HepG2 (cell line): Measurements from ENCODE around the gene BZW1. TPM values are rescaled to one million over a fixed set of nuclear protein-coding genes. Genes with fewer than 3 reads are reported as not detected.

Experiments
- ATAC-seq: fragments of 200-7000 bp; cut with Tn5 transposase; 3 replicates; pipeline ENCODE4 v1.9.1; 2020; ENCODE audit warnings: mild to moderate bottlenecking, moderate library complexity
- BruUV-seq: library from RNA; stranded (reverse); fragments of 400-500 nt; replicated peaks from 2 replicates; lab custom pipeline; 2021; lab: Mats Ljungman, UMichigan
- CTCF ChIA-PET: fragments of 300-600 bp; formaldehyde crosslinking; extraction: SDS; loops from one replicate; lab custom pipeline; 2021; ENCODE audit warnings: low total read pairs, inconsistent platforms, low intra/inter-chr PET ratio; lab: Yijun Ruan, JAX
- POLR2A ChIA-PET: fragments of 350-600 bp; sonication (Branson Sonifier 250); formaldehyde crosslinking; loops from one replicate; lab custom pipeline; 2020; ENCODE audit warnings: antibody characterized with exemption, inconsistent platforms; lab: Yijun Ruan, JAX
- DNase-seq: peaks from one replicate; pipeline ENCODE4 v3.0.0-alpha.2; 2015; ENCODE audit warnings: low spot score
- FAIRE-seq: peaks from 3 replicates; lab custom pipeline; 2011; peaks lifted over from hg19 to GRCh38; lab: Jason Lieb, UNC
- H2AFZ ChIP-seq: one replicate; pipeline ENCODE4 v1.6.1; 2011; ENCODE audit warnings: low read length, inconsistent platforms
- H3K27ac ChIP-seq: fragments of 300-600 bp; 3 replicates; pipeline ENCODE4 v1.8.0; 2011; ENCODE audit warnings: mixed run types, mild to moderate bottlenecking, mixed read lengths, low read length, inconsistent platforms; ENCODE audit not compliant: insufficient read depth; ENCODE audit errors: extremely low read length
- H3K27me3 ChIP-seq, 2 experiments: fragments of 200-600 bp in 1 of 2; 2 replicates in 1 of 2; 3 replicates in 1 of 2; pipeline versions ENCODE4 v1.6.0 to v1.8.0; 2011; ENCODE audit warnings: low read length in 2 of 2, mild to moderate bottlenecking in 2 of 2, moderate library complexity in 2 of 2, inconsistent platforms in 1 of 2; ENCODE audit not compliant: insufficient read depth in 2 of 2, control insufficient read depth in 1 of 2
- H3K36me3 ChIP-seq, 2 experiments: fragments of 200-600 bp in 1 of 2; replicated peaks in 1 of 2; 2 replicates in 1 of 2; 3 replicates in 1 of 2; pipeline versions ENCODE4 v1.5.1 to v1.8.0; 2011; ENCODE audit warnings: low read length in 2 of 2, inconsistent platforms in 1 of 2; ENCODE audit not compliant: insufficient read depth in 2 of 2, control insufficient read depth in 1 of 2
- H3K4me1 ChIP-seq: 2 replicates; pipeline ENCODE4 v1.5.1; 2012; ENCODE audit warnings: low read length, inconsistent platforms; ENCODE audit not compliant: insufficient read depth
- H3K4me2 ChIP-seq: 2 replicates; pipeline ENCODE4 v1.6.0; 2011; ENCODE audit warnings: low read depth, low read length, inconsistent platforms
- H3K4me3 ChIP-seq, 3 experiments: fragments of 200-600 bp in 1 of 3; sonication (generic), shearing (Covaris generic) in 1 of 3; replicated peaks in 1 of 3; 2 replicates each; pipeline ENCODE4 v1.5.1; 2011 to 2016; ENCODE audit warnings: low read length in 3 of 3, inconsistent platforms in 2 of 3, low read depth in 2 of 3, mild to moderate bottlenecking in 2 of 3, control low read depth in 1 of 3, mixed read lengths in 1 of 3; ENCODE audit not compliant: insufficient read depth in 1 of 3
- H3K79me2 ChIP-seq: one replicate; pipeline ENCODE4 v1.6.1; 2011; ENCODE audit warnings: low read length, inconsistent platforms; ENCODE audit not compliant: insufficient read depth
- H3K9ac ChIP-seq: 2 replicates; pipeline ENCODE4 v1.6.0; 2011; ENCODE audit warnings: mild to moderate bottlenecking, low read depth, low read length, inconsistent platforms; ENCODE audit not compliant: insufficient read depth
- H3K9me3 ChIP-seq: 2 replicates; pipeline ENCODE4 v1.5.1; 2012; ENCODE audit warnings: mild to moderate bottlenecking, low read length
- H4K20me1 ChIP-seq: 2 replicates; pipeline ENCODE4 v1.6.0; 2011; ENCODE audit warnings: inconsistent platforms, mild to moderate bottlenecking, low read length, moderate library complexity; ENCODE audit not compliant: insufficient read depth
- CENPT ChIP-seq: sonication (generic); formaldehyde crosslinking; IDR thresholded peaks from 2 replicates; pipeline ENCODE4 v1.8.0; 2022; ENCODE audit warnings: low read depth, mild to moderate bottlenecking, moderate library complexity, missing genetic modification reagents
- FOSL2 ChIP-seq: sonication (generic); formaldehyde crosslinking; IDR thresholded peaks from 2 replicates; pipeline ENCODE4 v1.4.0; 2020; ENCODE audit warnings: missing genetic modification reagents
- GATA4 ChIP-seq: sonication (generic); IDR thresholded peaks from 2 replicates; pipeline ENCODE4 v1.6.1; 2016; ENCODE audit warnings: antibody characterized with exemption, low read depth, borderline replicate concordance
- MAFK ChIP-seq, 2 experiments: IDR thresholded peaks in 1 of 2; conservative IDR thresholded peaks in 1 of 2; 2 replicates each; pipeline ENCODE4 v1.6.1; 2011; ENCODE audit warnings: improper control_type of control experiment in 2 of 2, low read length in 2 of 2
- MBNL3 ChIP-seq: fragments of 250-450 bp; sonication (Bioruptor Pico); conservative IDR thresholded peaks from 2 replicates; pipeline ENCODE4 v1.8.0; 2022; ENCODE audit warnings: mild to moderate bottlenecking, inconsistent platforms
- MXD4 ChIP-seq: IDR thresholded peaks from 2 replicates; pipeline ENCODE4 v1.6.1; 2016; ENCODE audit warnings: mild to moderate bottlenecking, missing biosample characterization, missing genetic modification reagents
- SIN3A ChIP-seq: IDR thresholded peaks from 2 replicates; pipeline ENCODE4 v1.6.1; 2011; ENCODE audit warnings: low read depth, mild to moderate bottlenecking, control low read depth, low read length, borderline replicate concordance
- ZFP90 ChIP-seq: sonication (generic); formaldehyde crosslinking; IDR thresholded peaks from 2 replicates; pipeline ENCODE4 v1.8.0; 2022; ENCODE audit warnings: missing genetic modification reagents, mild to moderate bottlenecking, inconsistent platforms, borderline replicate concordance
- ZNF550 ChIP-seq: sonication (generic); formaldehyde crosslinking; IDR thresholded peaks from 2 replicates; pipeline ENCODE4 v1.4.0; 2020; ENCODE audit warnings: mild to moderate bottlenecking, missing genetic modification reagents, borderline replicate concordance
- ZNF672 ChIP-seq: sonication (generic); formaldehyde crosslinking; IDR thresholded peaks from 2 replicates; pipeline ENCODE4 v1.8.1; 2022; ENCODE audit warnings: missing genetic modification reagents
- ZNF674 ChIP-seq: sonication (generic); formaldehyde crosslinking; IDR thresholded peaks from 2 replicates; pipeline ENCODE4 v1.5.0; 2020; ENCODE audit warnings: low read depth, mild to moderate bottlenecking, missing genetic modification reagents
- WGBS: methylation state at CpG from one replicate; pipeline ENCODE4 v1.1.6; 2017; ENCODE audit warnings: low lambda C conversion rate; 5-methylcytosine and 5-hydroxymethylcytosine counted together
- in situ Hi-C: cut with HindIII; loops from 2 replicates; pipeline ENCODE4 v1.10.0; 2017; ENCODE audit warnings: low pct_unique_long_range_greater_than_20kb; ENCODE audit not compliant: extremely low pct_ligation_motif_present
- intact Hi-C: fragments of 100-400 bp; cut with micrococcal nuclease; formaldehyde crosslinking; loops from one replicate; pipeline ENCODE4 v1.10.0; 2022; ENCODE audit not compliant: unreplicated experiment
- polyA plus RNA-seq, 8 experiments: library from polyadenylated mRNA; depleted of rRNA in 3 of 8; stranded (reverse) in 7 of 8; unstranded in 1 of 8; fragments of >200 nt; fragmentation: Illumina TruSeq in 4 of 8; extraction: Trizol in 4 of 8; gene quantifications; 2 replicates each; pipeline versions ENCODE4 v1.2.1 to v1.2.3, GENCODE V29; 2011 to 2016; ENCODE audit warnings: low read depth in 4 of 8, missing spikeins in 1 of 8, mixed read lengths in 1 of 8; ENCODE audit not compliant: insufficient read depth in 1 of 8
- total RNA-seq, 5 experiments: library from RNA; depleted of rRNA; stranded (reverse); fragments of >200 nt; fragmentation: Illumina TruSeq; extraction: Trizol; gene quantifications; 2 replicates each; pipeline ENCODE4 v1.2.3, GENCODE V29; 2016; ENCODE audit warnings: low read depth in 1 of 5
- TF ChIP-seq, protein P1 (sequence below): sonication (generic); formaldehyde crosslinking; IDR thresholded peaks from 2 replicates; pipeline ENCODE4 v1.9.0; 2021; ENCODE audit warnings: missing genetic modification reagents, borderline replicate concordance
- TF ChIP-seq, protein P2 (sequence below): sonication (generic); formaldehyde crosslinking; conservative IDR thresholded peaks from 2 replicates; pipeline ENCODE4 v1.4.0; 2020; ENCODE audit warnings: missing genetic modification reagents

Gene BZW1
- total and polyA plus RNA-seq, 2 of the 13 experiments (the other 11 are each of a cell fraction or from before 2014, with no cell fraction given) = 106 to 384 TPM

DNA sequence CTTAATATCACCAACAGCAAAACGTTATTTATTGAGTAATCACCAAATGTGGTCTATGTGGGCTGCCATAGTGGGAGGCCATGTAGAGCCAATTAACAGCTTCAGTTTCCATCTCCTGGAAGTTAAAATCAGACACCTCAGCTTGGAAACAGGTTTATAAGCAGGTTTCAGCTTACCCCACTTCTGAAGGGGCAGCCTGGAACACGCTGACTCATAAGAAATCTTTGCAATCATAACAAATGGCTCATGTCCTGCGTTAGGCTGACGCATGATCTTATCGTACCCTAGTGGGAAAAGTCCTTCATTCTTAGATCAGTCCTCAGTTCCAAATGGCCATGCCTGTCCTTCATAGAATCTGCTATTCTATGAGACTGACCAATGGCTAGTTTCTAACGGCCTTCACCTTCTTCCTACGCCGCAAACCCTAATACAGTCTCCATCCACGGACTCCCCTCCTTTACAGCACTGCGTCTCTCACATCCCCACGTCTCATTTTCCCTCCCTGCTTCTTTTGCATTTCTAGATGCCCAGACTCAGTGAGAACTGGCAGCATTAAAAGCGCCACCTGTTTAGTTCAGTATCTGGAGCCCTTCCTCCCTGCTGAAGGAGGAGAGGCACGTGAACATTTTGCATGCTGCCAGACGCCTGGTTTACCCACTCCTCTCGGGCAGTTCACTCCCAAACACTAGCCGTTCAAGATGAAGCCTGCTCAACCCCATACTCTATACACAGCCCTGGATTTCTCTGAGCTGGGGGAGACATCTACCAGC is 24.2 kb upstream of the BZW1 start:
- Histone ChIP-seq H3K4me2 (no peak overlapping the region), H3K9me3 (no peaks in the 10 kb centered on the region)
- no peak for FAIRE-seq
- TF ChIP-seq GATA4 = no peak
- TF ChIP-seq FOSL2 (CRISPR knock-in tag) = peak; percentile 15; the same call in 1 of the 2 replicates
- 0 out of 4 replicates have a peak, but pooled peaks have one; percentile 15 to 25 for TF ChIP-seq MAFK (conservative IDR thresholded peaks at IDR 0.05 in 1 of 2, IDR thresholded peaks at IDR 0.05 in 1 of 2; ENCODE audit: low read length in 2 of 2)
- TF ChIP-seq, all 625 proteins: peak for 2
- no peak overlapping the region for H3K9ac ChIP-seq
- intact Hi-C loops = no loop called here
- no peak for ATAC-seq
- no peaks in the 10 kb centered on the region for H3K79me2 ChIP-seq
- CTCF ChIA-PET = no interaction called here
- H2AFZ ChIP-seq = no peak overlapping the region
- peaks cover 8% of the 10 kb centered on the region for H3K4me1 ChIP-seq
- POLR2A ChIA-PET = no interaction called here
- H3K36me3 ChIP-seq = no peaks in the 10 kb centered on the region
- no peak overlapping the region for H3K27ac ChIP-seq
- H3K4me3 ChIP-seq = no peak overlapping the region
- in situ Hi-C loops = no loop called here
- WGBS = 55% methylated on average over 16 of the region's 16 CpGs
- no TSS peak for BruUV-seq
- H3K27me3 ChIP-seq = peaks cover 2 to 3% of the 10 kb centered on the region in 2 experiments; a peak in 2 of 5 replicates
- no peak for DNase-seq
- no peaks in the 10 kb centered on the region for H4K20me1 ChIP-seq

DNA sequence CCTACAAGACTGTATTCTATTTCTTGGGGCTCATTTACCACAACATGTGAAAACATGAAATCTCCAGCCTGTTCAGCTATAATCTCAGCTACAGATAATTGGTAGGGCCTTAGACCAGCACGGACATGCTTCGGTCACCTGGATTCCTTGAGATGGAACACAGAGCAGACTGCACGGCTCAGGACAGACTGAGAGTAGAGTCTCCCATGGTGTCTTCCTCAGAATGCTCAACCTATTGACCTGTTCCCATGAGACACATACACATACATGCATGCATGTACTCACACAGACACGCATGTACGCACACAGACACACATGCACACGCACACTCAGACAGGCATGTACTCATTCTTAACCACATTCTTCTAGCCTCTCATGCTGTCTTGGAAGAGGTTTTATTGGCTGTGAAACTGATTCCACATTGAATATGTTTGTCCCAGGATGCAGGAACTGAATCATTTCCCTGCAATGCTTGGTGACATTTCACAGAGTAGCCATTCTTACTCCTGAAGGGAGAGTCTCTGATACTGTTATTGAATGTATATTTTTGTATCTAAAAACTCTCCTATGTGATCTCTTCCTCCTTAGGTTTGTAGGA is 23.5 kb upstream of the BZW1 start:
- FAIRE-seq (no peak), DNase-seq (no peak), ATAC-seq (no peak)
- Histone ChIP-seq H3K27me3 (peaks cover 2 to 3% of the 10 kb centered on the region in 2 experiments; a peak in 2 of 5 replicates), H3K4me3 (no peak overlapping the region), H3K9me3 (no peaks in the 10 kb centered on the region), H3K4me1 (peaks cover 8% of the 10 kb centered on the region), H3K79me2 (no peaks in the 10 kb centered on the region), H3K9ac (no peak overlapping the region), H3K36me3 (no peaks in the 10 kb centered on the region), H3K27ac (no peak overlapping the region), H2AFZ (no peak overlapping the region), H4K20me1 (no peaks in the 10 kb centered on the region), H3K4me2 (no peak overlapping the region)
- ChIA-PET POLR2A (no interaction called here), CTCF (no interaction called here)
- WGBS = 98% methylated on average over 5 of the region's 6 CpGs
- BruUV-seq = no TSS peak
- in situ Hi-C loops (no loop called here), intact Hi-C loops (no loop called here)
- no peak for TF ChIP-seq CENPT
- no peak for TF ChIP-seq ZFP90
- TF ChIP-seq, protein P1, sequence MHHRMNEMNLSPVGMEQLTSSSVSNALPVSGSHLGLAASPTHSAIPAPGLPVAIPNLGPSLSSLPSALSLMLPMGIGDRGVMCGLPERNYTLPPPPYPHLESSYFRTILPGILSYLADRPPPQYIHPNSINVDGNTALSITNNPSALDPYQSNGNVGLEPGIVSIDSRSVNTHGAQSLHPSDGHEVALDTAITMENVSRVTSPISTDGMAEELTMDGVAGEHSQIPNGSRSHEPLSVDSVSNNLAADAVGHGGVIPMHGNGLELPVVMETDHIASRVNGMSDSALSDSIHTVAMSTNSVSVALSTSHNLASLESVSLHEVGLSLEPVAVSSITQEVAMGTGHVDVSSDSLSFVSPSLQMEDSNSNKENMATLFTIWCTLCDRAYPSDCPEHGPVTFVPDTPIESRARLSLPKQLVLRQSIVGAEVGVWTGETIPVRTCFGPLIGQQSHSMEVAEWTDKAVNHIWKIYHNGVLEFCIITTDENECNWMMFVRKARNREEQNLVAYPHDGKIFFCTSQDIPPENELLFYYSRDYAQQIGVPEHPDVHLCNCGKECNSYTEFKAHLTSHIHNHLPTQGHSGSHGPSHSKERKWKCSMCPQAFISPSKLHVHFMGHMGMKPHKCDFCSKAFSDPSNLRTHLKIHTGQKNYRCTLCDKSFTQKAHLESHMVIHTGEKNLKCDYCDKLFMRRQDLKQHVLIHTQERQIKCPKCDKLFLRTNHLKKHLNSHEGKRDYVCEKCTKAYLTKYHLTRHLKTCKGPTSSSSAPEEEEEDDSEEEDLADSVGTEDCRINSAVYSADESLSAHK (CRISPR knock-in tag) = no peak
- TF ChIP-seq ZNF672 (CRISPR knock-in tag) = no peak
- TF ChIP-seq MBNL3 (CRISPR knock-in tag) = no peak
- TF ChIP-seq ZNF674 (CRISPR knock-in tag) = no peak
- TF ChIP-seq, protein P2, sequence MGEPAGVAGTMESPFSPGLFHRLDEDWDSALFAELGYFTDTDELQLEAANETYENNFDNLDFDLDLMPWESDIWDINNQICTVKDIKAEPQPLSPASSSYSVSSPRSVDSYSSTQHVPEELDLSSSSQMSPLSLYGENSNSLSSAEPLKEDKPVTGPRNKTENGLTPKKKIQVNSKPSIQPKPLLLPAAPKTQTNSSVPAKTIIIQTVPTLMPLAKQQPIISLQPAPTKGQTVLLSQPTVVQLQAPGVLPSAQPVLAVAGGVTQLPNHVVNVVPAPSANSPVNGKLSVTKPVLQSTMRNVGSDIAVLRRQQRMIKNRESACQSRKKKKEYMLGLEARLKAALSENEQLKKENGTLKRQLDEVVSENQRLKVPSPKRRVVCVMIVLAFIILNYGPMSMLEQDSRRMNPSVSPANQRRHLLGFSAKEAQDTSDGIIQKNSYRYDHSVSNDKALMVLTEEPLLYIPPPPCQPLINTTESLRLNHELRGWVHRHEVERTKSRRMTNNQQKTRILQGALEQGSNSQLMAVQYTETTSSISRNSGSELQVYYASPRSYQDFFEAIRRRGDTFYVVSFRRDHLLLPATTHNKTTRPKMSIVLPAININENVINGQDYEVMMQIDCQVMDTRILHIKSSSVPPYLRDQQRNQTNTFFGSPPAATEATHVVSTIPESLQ (CRISPR knock-in tag) = no peak
- TF ChIP-seq ZNF550 (CRISPR knock-in tag) = no peak
- TF ChIP-seq SIN3A = no peak
- TF ChIP-seq MXD4 (CRISPR knock-in tag) = no peak
